ENCODE results near the gene TMCO4.

Gene TMCO4

DNA sequence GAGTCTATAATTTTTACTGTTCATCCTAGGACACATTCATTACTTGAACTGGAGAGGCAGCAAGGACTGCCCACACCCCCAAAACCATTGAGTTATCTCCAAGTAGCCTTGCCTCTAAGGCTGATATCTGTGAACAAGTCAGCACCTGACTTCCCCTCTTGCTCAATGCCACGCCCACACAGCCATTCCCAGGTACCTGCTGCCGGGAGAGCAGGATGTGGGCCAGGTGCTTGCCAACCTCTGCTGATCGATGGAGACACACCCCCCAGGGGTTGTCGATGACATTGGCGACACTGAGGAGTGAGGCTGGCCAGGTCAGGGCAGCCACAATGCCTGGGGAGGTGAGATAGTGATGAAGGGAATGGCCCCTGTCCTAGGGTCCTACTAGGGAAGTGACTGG lies 60.1 kb downstream of the TMCO4 start:
- H3K4me3 ChIP-seq (ENCODE audit: low read length): no peak overlapping the region
- H3K36me3 ChIP-seq (ENCODE audit: insufficient read depth, low read length): peaks cover 3% of the 10 kb centered on the region
- H3K27me3 ChIP-seq (ENCODE audit: control insufficient read depth, insufficient read depth, low read length): no peaks in the 10 kb centered on the region

DNA sequence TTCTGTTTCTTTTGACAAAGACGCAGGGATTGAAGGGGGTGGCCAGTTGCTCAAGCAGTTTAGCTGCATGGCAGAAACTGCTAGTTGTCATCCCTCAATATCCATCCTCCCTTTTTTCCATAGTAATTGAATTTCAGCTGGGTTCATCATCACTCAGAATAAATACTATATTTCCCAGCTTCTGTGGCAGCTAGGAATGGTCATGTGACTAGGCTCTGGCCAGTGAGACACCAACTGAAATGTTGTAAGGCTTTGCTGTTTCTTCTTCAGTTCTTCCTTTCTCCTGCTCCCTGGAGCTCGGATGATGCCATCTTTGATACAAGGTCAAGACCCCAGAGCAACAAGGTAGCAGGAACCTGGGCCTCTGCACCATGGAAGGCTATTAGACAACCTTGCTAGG lies 61.0 kb downstream of the TMCO4 start:
- Histone ChIP-seq H3K9me3 (replicated peaks; ENCODE audit: low read length) (no peaks in the 10 kb centered on the region), H3K27me3 (ENCODE audit: control insufficient read depth, insufficient read depth, low read length) (no peaks in the 10 kb centered on the region), H3K9ac (ENCODE audit: low read depth, low read length) (no peak overlapping the region), H3K4me3 (ENCODE audit: low read length) (no peak overlapping the region), H3K36me3 (ENCODE audit: insufficient read depth, low read length) (peaks cover 3% of the 10 kb centered on the region), H3K4me1 (ENCODE audit: control insufficient read depth, insufficient read depth, low read length) (peaks cover 34% of the 10 kb centered on the region), H3K4me2 (ENCODE audit: low read length) (no peak overlapping the region)

More for the DNA sequence above, 60.1 kb downstream of the TMCO4 start:
- Histone ChIP-seq H3K4me2 (ENCODE audit: low read length) (no peak overlapping the region), H3K9me3 (replicated peaks; ENCODE audit: low read length) (no peaks in the 10 kb centered on the region), H3K9ac (ENCODE audit: low read depth, low read length) (no peak overlapping the region), H3K4me1 (ENCODE audit: control insufficient read depth, insufficient read depth, low read length) (peaks cover 30% of the 10 kb centered on the region)

DNA sequence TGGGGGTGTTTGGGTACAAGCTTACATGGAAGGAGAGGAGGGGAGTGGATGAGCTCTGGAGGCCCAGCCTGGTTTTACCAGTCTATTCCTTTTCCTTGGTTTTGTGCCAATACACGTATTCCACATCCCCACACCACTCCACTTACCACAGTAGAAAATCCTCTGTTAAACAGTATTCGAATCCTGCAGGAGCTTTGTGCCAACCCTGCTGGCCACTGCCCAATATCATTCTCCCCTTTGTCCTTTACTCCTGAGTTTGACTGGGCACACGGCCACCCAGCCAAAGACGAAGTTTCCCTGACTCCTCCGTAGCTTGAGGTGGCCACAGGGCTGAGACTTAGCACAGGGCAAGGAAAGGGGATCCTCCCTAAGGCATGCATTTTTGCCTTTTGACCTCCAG lies 61.6 kb downstream of the TMCO4 start:
- H3K27me3 ChIP-seq (ENCODE audit: control insufficient read depth, insufficient read depth, low read length): no peaks in the 10 kb centered on the region
- no peak overlapping the region for H3K9ac ChIP-seq (ENCODE audit: low read depth, low read length)
- peaks cover 34% of the 10 kb centered on the region for H3K4me1 ChIP-seq (ENCODE audit: control insufficient read depth, insufficient read depth, low read length)
- no peaks in the 10 kb centered on the region for H3K9me3 ChIP-seq (replicated peaks; ENCODE audit: low read length)
- no peak overlapping the region for H3K4me3 ChIP-seq (ENCODE audit: low read length)
- peaks cover 3% of the 10 kb centered on the region for H3K36me3 ChIP-seq (ENCODE audit: insufficient read depth, low read length)
- H3K4me2 ChIP-seq (ENCODE audit: low read length): no peak overlapping the region

DNA sequence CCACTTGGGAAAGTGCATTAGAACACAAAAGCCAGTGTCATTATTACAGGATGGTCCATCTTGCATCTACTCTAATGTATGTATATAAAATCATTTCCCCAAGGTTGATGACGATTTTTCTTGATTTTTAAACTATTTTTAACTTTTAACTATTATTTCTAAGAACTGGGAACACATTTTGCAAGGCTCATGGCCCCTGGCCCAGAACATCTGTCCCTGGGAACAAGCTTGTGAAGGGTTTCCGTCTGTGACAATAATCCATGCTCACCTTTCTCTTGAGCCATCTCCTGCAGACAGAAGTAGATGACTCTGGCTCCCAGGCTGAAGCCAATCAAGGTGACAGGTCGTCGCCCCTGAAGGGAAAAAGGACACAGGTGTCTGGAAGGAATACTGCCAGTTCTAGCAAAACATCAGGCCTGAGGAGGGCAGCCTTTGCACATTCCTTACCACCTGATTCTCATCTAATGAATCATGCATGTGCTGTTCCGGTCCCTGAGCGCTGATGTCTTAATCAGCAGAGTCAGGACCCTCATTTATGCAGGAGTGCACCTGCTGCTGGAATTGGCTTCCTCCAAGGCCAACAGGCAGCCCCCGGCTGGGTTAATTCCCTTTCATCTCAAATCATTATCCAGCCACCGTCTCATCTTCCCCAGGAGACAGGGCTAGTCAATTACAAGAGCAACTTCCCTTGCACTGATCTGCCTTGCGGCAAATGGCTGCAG lies 62.5 kb downstream of the TMCO4 start:
- no peak overlapping the region for H3K4me2 ChIP-seq (ENCODE audit: low read length)
- no peak overlapping the region for H3K4me3 ChIP-seq (ENCODE audit: low read length)
- H3K36me3 ChIP-seq (ENCODE audit: insufficient read depth, low read length): peaks cover 3% of the 10 kb centered on the region
- H3K27me3 ChIP-seq (ENCODE audit: control insufficient read depth, insufficient read depth, low read length): no peaks in the 10 kb centered on the region
- H3K9me3 ChIP-seq (replicated peaks; ENCODE audit: low read length): no peaks in the 10 kb centered on the region
- peaks cover 34% of the 10 kb centered on the region for H3K4me1 ChIP-seq (ENCODE audit: control insufficient read depth, insufficient read depth, low read length)
- H3K9ac ChIP-seq (ENCODE audit: low read depth, low read length): no peak overlapping the region

DNA sequence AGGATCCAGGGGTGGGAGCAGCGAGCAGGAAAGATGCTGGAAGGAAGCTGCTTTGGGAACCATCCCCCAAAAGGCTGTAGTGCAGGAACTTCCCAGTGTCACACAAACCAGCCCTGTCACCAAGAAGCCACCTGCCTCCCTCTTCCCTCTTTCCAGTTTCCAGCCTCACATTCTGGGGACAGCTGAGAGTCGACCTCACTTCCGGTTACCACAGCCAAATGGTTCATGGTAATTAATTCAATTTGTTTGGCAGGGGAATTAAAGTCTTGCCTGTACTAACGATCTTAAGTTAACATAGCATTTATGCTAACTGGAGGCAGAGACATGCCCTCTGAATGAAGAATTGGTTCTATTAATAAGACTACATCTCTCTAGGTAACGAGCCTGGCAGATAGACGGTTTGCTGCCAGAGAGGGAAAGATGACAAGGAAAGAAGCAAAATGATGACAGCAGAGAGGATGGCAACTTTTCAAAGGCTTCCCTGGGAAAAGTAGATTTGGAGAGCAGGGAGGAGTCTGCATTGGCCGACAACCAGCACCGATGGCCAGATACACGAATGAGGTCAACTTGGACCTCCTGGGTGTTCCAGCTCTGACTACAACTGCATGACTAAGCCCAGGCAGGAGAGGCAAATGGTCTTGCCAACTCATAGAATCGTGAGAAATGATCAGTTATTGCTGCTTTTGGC lies 64.1 kb downstream of the TMCO4 start:
- H3K4me1 ChIP-seq (ENCODE audit: control insufficient read depth, insufficient read depth, low read length): peaks cover 34% of the 10 kb centered on the region

DNA sequence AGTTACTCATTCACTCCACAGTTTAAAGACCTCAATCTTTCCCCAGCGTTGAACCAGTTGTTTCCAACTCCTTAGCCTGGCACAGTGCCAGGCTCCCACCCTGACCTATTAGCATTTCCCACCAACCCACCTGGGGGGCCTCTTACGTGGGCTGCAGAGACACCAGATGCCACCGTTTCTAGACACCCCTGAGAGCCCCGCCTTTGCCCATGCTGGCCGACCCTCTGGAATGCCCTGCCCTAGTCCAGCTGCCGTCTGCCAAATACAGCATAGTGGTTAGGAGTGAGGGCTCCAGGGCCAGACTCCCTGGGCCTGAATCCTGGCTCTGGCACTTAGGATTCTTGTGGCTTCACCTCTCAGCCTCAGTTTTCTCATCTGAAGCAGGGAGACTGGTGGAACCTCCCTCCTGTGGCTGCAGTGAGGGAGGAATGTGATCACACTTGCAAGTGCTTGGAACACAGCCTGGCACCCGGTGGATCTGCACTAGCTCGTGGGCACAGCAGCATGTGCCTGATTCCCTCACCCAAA lies 65.2 kb downstream of the TMCO4 start:
- H3K36me3 ChIP-seq (ENCODE audit: insufficient read depth, low read length): peaks cover 3% of the 10 kb centered on the region
- peaks cover 4% of the 10 kb centered on the region for H3K9me3 ChIP-seq (replicated peaks; ENCODE audit: low read length)
- H3K4me3 ChIP-seq (ENCODE audit: low read length): no peak overlapping the region
- no peaks in the 10 kb centered on the region for H3K27me3 ChIP-seq (ENCODE audit: control insufficient read depth, insufficient read depth, low read length)
- H3K4me1 ChIP-seq (ENCODE audit: control insufficient read depth, insufficient read depth, low read length): peaks cover 34% of the 10 kb centered on the region
- no peak overlapping the region for H3K9ac ChIP-seq (ENCODE audit: low read depth, low read length)
- H3K4me2 ChIP-seq (ENCODE audit: low read length): no peak overlapping the region

More for the DNA sequence above, 64.1 kb downstream of the TMCO4 start:
- Histone ChIP-seq H3K9me3 (replicated peaks; ENCODE audit: low read length) (peaks cover under 1% of the 10 kb centered on the region), H3K36me3 (ENCODE audit: insufficient read depth, low read length) (peaks cover 3% of the 10 kb centered on the region), H3K4me3 (ENCODE audit: low read length) (peak overlapping the region; percentile 2), H3K4me2 (ENCODE audit: low read length) (peak overlapping the region; percentile 29), H3K27me3 (ENCODE audit: control insufficient read depth, insufficient read depth, low read length) (no peaks in the 10 kb centered on the region), H3K9ac (ENCODE audit: low read depth, low read length) (peak overlapping the region; percentile 16)

DNA sequence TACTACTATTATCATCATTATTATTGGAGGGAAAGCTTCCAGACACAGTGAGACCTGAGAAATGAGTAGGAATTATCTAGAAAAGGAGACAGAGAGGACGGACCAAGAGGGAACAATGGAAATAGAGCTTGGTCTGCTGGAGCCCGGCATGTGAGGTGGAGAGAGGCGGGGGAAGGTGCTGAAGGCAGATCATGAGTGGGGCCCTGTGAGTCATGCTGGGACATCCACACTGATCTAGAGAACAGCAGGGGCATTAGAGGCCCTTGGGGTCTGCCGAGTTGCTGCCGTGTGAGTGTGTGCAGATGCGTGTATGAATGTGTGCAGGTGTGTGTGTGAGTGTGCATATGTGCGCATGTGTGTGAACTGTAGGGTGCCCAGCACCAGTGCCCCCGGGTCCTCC lies 65.7 kb downstream of the TMCO4 start:
- H3K27me3 ChIP-seq (ENCODE audit: control insufficient read depth, insufficient read depth, low read length): no peaks in the 10 kb centered on the region
- peaks cover 4% of the 10 kb centered on the region for H3K9me3 ChIP-seq (replicated peaks; ENCODE audit: low read length)
- no peak overlapping the region for H3K4me2 ChIP-seq (ENCODE audit: low read length)
- H3K36me3 ChIP-seq (ENCODE audit: insufficient read depth, low read length): peaks cover 3% of the 10 kb centered on the region
- H3K4me1 ChIP-seq (ENCODE audit: control insufficient read depth, insufficient read depth, low read length): peaks cover 34% of the 10 kb centered on the region
- H3K4me3 ChIP-seq (ENCODE audit: low read length): no peak overlapping the region
- H3K9ac ChIP-seq (ENCODE audit: low read depth, low read length): no peak overlapping the region

DNA sequence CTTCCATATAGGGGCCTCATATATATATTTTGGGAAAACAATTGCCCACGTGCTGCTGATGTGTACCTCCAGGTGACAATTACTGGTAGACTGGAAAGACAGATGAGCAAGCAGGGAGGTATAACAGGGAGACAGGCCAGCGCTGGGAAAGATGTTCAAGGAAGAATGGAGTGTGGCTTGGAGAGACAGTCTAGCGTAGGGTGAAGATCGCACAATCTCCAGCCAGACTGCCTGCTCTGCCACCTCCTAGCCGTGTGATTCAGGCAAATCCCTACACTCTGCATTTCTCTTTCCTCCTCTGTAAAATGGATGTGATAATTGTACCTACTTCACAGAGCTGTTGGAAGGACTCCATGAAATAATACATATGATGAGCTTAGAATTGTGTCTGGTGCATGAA lies 66.1 kb downstream of the TMCO4 start:
- Histone ChIP-seq H3K9ac (ENCODE audit: low read depth, low read length) (no peak overlapping the region), H3K4me2 (ENCODE audit: low read length) (no peak overlapping the region), H3K27me3 (ENCODE audit: control insufficient read depth, insufficient read depth, low read length) (no peaks in the 10 kb centered on the region), H3K4me3 (ENCODE audit: low read length) (no peak overlapping the region), H3K9me3 (replicated peaks; ENCODE audit: low read length) (peaks cover 4% of the 10 kb centered on the region), H3K4me1 (ENCODE audit: control insufficient read depth, insufficient read depth, low read length) (peaks cover 34% of the 10 kb centered on the region), H3K36me3 (ENCODE audit: insufficient read depth, low read length) (peaks cover 3% of the 10 kb centered on the region)

DNA sequence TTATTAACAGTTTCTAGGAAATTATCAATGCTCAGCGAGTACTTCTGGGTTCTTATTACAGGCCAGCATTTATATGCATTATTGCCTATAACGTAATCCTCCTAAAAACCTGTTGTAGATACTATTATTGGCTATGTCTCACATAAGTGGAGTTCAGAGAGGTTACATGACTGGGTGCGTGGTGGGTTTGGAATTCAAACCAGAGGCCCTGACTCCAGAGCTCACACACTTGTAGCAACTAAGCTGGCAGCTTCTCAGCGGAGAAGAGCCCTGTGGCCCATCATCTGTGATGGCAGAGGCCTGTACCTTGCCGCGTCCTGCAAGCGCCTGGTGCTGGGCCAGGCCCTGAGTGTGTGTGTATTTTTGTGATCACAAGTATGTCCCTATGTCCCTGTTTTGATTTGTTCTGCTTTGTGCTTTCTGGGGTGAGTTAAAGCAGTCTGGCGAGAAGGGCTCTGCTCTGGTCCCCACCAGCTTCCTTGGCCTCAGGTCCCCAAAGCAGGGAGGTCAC lies 68.3 kb downstream of the TMCO4 start:
- H3K9ac ChIP-seq (ENCODE audit: low read depth, low read length): no peak overlapping the region
- no peak overlapping the region for H3K4me2 ChIP-seq (ENCODE audit: low read length)
- peaks cover 21% of the 10 kb centered on the region for H3K4me1 ChIP-seq (ENCODE audit: control insufficient read depth, insufficient read depth, low read length)
- H3K36me3 ChIP-seq (ENCODE audit: insufficient read depth, low read length): no peaks in the 10 kb centered on the region
- no peak overlapping the region for H3K4me3 ChIP-seq (ENCODE audit: low read length)
- no peaks in the 10 kb centered on the region for H3K27me3 ChIP-seq (ENCODE audit: control insufficient read depth, insufficient read depth, low read length)
- peaks cover 4% of the 10 kb centered on the region for H3K9me3 ChIP-seq (replicated peaks; ENCODE audit: low read length)

DNA sequence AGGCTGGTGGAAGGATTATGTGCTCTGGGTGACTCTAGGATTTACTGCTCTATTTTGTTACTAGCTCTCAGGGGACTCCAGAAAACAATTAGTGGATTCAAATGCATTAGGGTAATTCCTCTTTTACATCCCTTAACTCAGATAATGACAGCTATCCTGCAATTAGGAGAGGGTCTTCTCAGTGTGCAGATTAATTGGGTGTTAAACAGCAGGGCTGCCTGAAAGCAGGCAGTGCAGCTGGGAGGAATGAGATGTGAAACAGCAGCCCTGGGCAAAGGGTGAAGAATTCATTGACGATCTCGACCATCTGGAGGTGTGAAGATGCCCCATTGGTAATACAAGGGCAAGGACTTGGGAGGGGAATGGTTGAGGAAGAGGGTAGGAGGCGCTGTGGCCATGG lies 68.9 kb downstream of the TMCO4 start:
- no peak overlapping the region for H3K9ac ChIP-seq (ENCODE audit: low read depth, low read length)
- H3K9me3 ChIP-seq (replicated peaks; ENCODE audit: low read length): peaks cover 4% of the 10 kb centered on the region
- H3K4me2 ChIP-seq (ENCODE audit: low read length): no peak overlapping the region
- no peaks in the 10 kb centered on the region for H3K27me3 ChIP-seq (ENCODE audit: control insufficient read depth, insufficient read depth, low read length)
- H3K36me3 ChIP-seq (ENCODE audit: insufficient read depth, low read length): no peaks in the 10 kb centered on the region
- H3K4me1 ChIP-seq (ENCODE audit: control insufficient read depth, insufficient read depth, low read length): peaks cover 16% of the 10 kb centered on the region
- H3K4me3 ChIP-seq (ENCODE audit: low read length): no peak overlapping the region

DNA sequence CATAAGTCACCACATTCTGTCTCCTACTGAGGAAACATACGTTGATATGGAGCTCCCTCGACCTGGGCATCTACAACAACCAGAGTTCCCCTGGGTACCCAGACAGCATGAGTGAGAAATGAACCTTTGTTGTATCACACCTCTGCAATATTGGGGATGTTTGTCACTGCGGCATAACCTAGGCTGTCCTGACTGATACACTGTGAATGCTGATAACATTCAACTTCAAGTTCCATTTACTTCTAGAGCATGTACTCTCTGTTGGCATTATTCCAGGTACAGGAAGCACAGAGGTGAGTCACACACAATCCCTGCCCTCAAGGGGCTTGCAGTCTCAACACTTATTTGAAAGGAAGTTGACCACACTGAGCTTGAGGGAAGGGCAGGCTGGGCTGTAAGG lies 69.5 kb downstream of the TMCO4 start:
- Histone ChIP-seq H3K36me3 (ENCODE audit: insufficient read depth, low read length) (no peaks in the 10 kb centered on the region), H3K4me3 (ENCODE audit: low read length) (no peak overlapping the region), H3K4me1 (ENCODE audit: control insufficient read depth, insufficient read depth, low read length) (peaks cover 11% of the 10 kb centered on the region), H3K9ac (ENCODE audit: low read depth, low read length) (no peak overlapping the region), H3K27me3 (ENCODE audit: control insufficient read depth, insufficient read depth, low read length) (no peaks in the 10 kb centered on the region), H3K9me3 (replicated peaks; ENCODE audit: low read length) (peaks cover 4% of the 10 kb centered on the region), H3K4me2 (ENCODE audit: low read length) (no peak overlapping the region)
